Measurements from ENCODE around the gene CCER1. TPM values are rescaled to one million over a fixed set of nuclear protein-coding genes. Genes with fewer than 3 reads are reported as not detected.

CCER1 gene
- total RNA-seq, 1 experiment from 2014 or later = not detected

DNA sequence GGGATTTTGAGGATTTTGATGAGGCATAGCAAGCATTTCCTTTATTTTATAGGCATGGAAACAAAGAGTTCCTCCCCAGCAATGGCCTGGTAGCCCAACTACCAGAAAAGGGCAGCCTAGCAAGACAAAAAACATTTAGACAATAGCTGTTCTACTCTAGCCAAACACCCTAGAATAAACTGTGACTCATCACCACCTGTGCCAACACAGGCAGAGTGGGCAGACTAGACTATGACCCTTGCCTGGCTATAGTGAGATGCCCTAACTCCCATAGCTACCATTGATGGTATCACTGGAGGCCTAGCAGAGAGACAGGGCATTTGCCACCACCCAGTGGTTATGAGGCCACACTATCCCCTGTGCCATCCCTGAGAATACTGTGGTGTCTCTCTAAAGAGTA is 15.5 kb upstream of the CCER1 start:
- H3K56ac ChIP-seq (ENCODE audit: insufficient read length, low read depth, low read length) = no peak overlapping the region
- H2AFZ ChIP-seq (ENCODE audit: low read length) = no peak overlapping the region
- H3K27me3 ChIP-seq (ENCODE audit: insufficient read depth, low read length) = no peaks in the 10 kb centered on the region
- no peak overlapping the region for H4K5ac ChIP-seq (ENCODE audit: insufficient read length, low read depth, low read length)
- Mint-ChIP-seq H3K27ac (no peak overlapping the region), H3K4me3 (no peak overlapping the region), H3K27me3 (ENCODE audit: low read depth) (no peaks in the 10 kb centered on the region; the same call in 1 of the 2 replicates), H3K9me3 (no peaks in the 10 kb centered on the region), H3K4me1 (peaks cover 8 to 10% of the 10 kb centered on the region in 2 experiments), H3K36me3 (ENCODE audit: insufficient read depth in 1 of 3, low read depth in 3 of 3) (no peaks in the 10 kb centered on the region)
- H3K9me3 ChIP-seq (ENCODE audit: control insufficient read depth, low read depth, low read length) = no peaks in the 10 kb centered on the region
- H3K4me2 ChIP-seq (ENCODE audit: insufficient read depth, insufficient read length, low read length) = no peak overlapping the region
- H3K79me2 ChIP-seq (ENCODE audit: insufficient read depth, low read length) = no peaks in the 10 kb centered on the region
- no peaks in the 10 kb centered on the region; the same call in 1 of the 2 replicates for H3K4me1 ChIP-seq (ENCODE audit: insufficient read depth, low read length)
- H4K8ac ChIP-seq (replicated peaks; ENCODE audit: insufficient read length, low read depth, low read length) = no peak overlapping the region
- no peak for DNase-seq
- H3K23ac ChIP-seq (ENCODE audit: insufficient read length, low read depth, low read length) = no peak overlapping the region
- H3T11ph ChIP-seq (ENCODE audit: low read length) = no peak overlapping the region
- TF ChIP-seq, protein P1, sequence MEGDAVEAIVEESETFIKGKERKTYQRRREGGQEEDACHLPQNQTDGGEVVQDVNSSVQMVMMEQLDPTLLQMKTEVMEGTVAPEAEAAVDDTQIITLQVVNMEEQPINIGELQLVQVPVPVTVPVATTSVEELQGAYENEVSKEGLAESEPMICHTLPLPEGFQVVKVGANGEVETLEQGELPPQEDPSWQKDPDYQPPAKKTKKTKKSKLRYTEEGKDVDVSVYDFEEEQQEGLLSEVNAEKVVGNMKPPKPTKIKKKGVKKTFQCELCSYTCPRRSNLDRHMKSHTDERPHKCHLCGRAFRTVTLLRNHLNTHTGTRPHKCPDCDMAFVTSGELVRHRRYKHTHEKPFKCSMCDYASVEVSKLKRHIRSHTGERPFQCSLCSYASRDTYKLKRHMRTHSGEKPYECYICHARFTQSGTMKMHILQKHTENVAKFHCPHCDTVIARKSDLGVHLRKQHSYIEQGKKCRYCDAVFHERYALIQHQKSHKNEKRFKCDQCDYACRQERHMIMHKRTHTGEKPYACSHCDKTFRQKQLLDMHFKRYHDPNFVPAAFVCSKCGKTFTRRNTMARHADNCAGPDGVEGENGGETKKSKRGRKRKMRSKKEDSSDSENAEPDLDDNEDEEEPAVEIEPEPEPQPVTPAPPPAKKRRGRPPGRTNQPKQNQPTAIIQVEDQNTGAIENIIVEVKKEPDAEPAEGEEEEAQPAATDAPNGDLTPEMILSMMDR (conservative IDR thresholded peaks at IDR 0.05) = no peak
- no peaks in the 10 kb centered on the region for H4K20me1 ChIP-seq (ENCODE audit: control insufficient read depth, insufficient read depth, insufficient read length)
- no peak overlapping the region for H2BK120ac ChIP-seq (ENCODE audit: low read depth, low read length, poor library complexity, severe bottlenecking)
- H3K79me1 ChIP-seq (ENCODE audit: insufficient read depth, low read depth, low read length, poor library complexity, severe bottlenecking) = no peaks in the 10 kb centered on the region
- no peak overlapping the region for H2BK12ac ChIP-seq (ENCODE audit: insufficient read length, low read depth, low read length)
- H2AK5ac ChIP-seq (ENCODE audit: insufficient read length, low read length) = no peak overlapping the region
- no peak overlapping the region for H4K91ac ChIP-seq (ENCODE audit: insufficient read length, low read depth, low read length)
- H3K18ac ChIP-seq (ENCODE audit: insufficient read length, low read depth, low read length) = no peak overlapping the region
- no peak overlapping the region for H2BK20ac ChIP-seq (ENCODE audit: low read depth, low read length, poor library complexity, severe bottlenecking)
- no peak overlapping the region for H2BK5ac ChIP-seq (ENCODE audit: insufficient read length, low read length)
- no peaks in the 10 kb centered on the region for H3K23me2 ChIP-seq (ENCODE audit: insufficient read length, low read depth, low read length, poor library complexity, severe bottlenecking)
- H3K9ac ChIP-seq (ENCODE audit: extremely low read depth, insufficient read length, low read length) = no peak overlapping the region
- no peak overlapping the region for H3K14ac ChIP-seq (ENCODE audit: insufficient read depth, low read length)
- no peak overlapping the region for H2BK15ac ChIP-seq (ENCODE audit: low read depth, low read length)
- no peak overlapping the region for H3K4ac ChIP-seq (ENCODE audit: low read depth, low read length)
- no peak overlapping the region for H3K27ac ChIP-seq (ENCODE audit: insufficient read length, low read depth, low read length)

Measured in H9 (cell line).